Measurements from ENCODE around the gene XRCC6. TPM values are rescaled to one million over a fixed set of nuclear protein-coding genes. Genes with fewer than 3 reads are reported as not detected.

The XRCC6 gene
- total RNA-seq, 1 experiment from 2014 or later = 203 TPM

- H3K27me3 Mint-ChIP-seq (ENCODE audit: insufficient read depth, unreplicated experiment) = no peaks in the 10 kb centered on the region
- BruUV-seq (replicated peaks) = no TSS peak
- no peak overlapping the region for H3K4me3 Mint-ChIP-seq (ENCODE audit: unreplicated experiment)
- no peak for TF ChIP-seq CTCF (IDR thresholded peaks at IDR 0.05; ENCODE audit: unreplicated experiment)
- H3K9me3 Mint-ChIP-seq (ENCODE audit: unreplicated experiment) = no peaks in the 10 kb centered on the region
- no peak overlapping the region for H3K27ac Mint-ChIP-seq (ENCODE audit: low read depth, unreplicated experiment)
- no peak for DNase-seq (ENCODE audit: unreplicated experiment)
- H3K36me3 Mint-ChIP-seq (ENCODE audit: insufficient read depth, unreplicated experiment) = peaks cover 30% of the 10 kb centered on the region
- ChIA-PET POLR2A (interaction anchor here (2.5 kb wide), 1 partner anchor 11 kb away, joined by 10 read pairs; the partner anchor contains the start of gene PMM1), CTCF (no interaction called here)
- intact Hi-C loops (cut with micrococcal nuclease) = no loop called here
- H3K4me1 Mint-ChIP-seq (ENCODE audit: insufficient read depth, unreplicated experiment) = no peaks in the 10 kb centered on the region
Observed at GRCh38 chr22:41578818-41579217, 42.3 kb upstream of the XRCC6 start.

- no TSS peak for BruUV-seq (replicated peaks)
- H3K27me3 Mint-ChIP-seq (ENCODE audit: insufficient read depth, unreplicated experiment) = no peaks in the 10 kb centered on the region
- H3K27ac Mint-ChIP-seq (ENCODE audit: low read depth, unreplicated experiment) = no peak overlapping the region
- CTCF ChIA-PET = interaction anchor here (0.6 kb wide), 1 partner anchor 11 kb away, joined by 5 read pairs; no protein-coding TSS in a partner anchor
- no peak for TF ChIP-seq CTCF (IDR thresholded peaks at IDR 0.05; ENCODE audit: unreplicated experiment)
- DNase-seq (ENCODE audit: unreplicated experiment) = no peak
- H3K4me1 Mint-ChIP-seq (ENCODE audit: insufficient read depth, unreplicated experiment) = no peaks in the 10 kb centered on the region
- no peak overlapping the region for H3K4me3 Mint-ChIP-seq (ENCODE audit: unreplicated experiment)
- H3K36me3 Mint-ChIP-seq (ENCODE audit: insufficient read depth, unreplicated experiment) = peaks cover 34% of the 10 kb centered on the region
- no peaks in the 10 kb centered on the region for H3K9me3 Mint-ChIP-seq (ENCODE audit: unreplicated experiment)
- intact Hi-C loops (cut with micrococcal nuclease) = no loop called here
- POLR2A ChIA-PET = interaction anchor here (2.5 kb wide), 1 partner anchor 10 kb away, joined by 10 read pairs; the partner anchor contains the start of gene PMM1
Observed at GRCh38 chr22:41579297-41579996, 41.6 kb upstream of the XRCC6 start.

GRCh38 chr22:41579997-41580355 is 41.1 kb upstream of the XRCC6 start:
- no peaks in the 10 kb centered on the region for H3K4me1 Mint-ChIP-seq (ENCODE audit: insufficient read depth, unreplicated experiment)
- H3K27ac Mint-ChIP-seq (ENCODE audit: low read depth, unreplicated experiment) = no peak overlapping the region
- H3K36me3 Mint-ChIP-seq (ENCODE audit: insufficient read depth, unreplicated experiment) = peaks cover 39% of the 10 kb centered on the region
- H3K9me3 Mint-ChIP-seq (ENCODE audit: unreplicated experiment) = no peaks in the 10 kb centered on the region
- H3K4me3 Mint-ChIP-seq (ENCODE audit: unreplicated experiment) = no peak overlapping the region
- no peak for TF ChIP-seq CTCF (IDR thresholded peaks at IDR 0.05; ENCODE audit: unreplicated experiment)
- no peak for DNase-seq (ENCODE audit: unreplicated experiment)
- CTCF ChIA-PET = interaction anchor here (0.6 kb wide), 2 partner anchors 12 to 42 kb away, joined by 3 to 5 read pairs; no protein-coding TSS in a partner anchor
- POLR2A ChIA-PET = interaction anchor here (2.5 kb wide), 1 partner anchor 10 kb away, joined by 10 read pairs; the partner anchor contains the start of gene PMM1
- no peaks in the 10 kb centered on the region for H3K27me3 Mint-ChIP-seq (ENCODE audit: insufficient read depth, unreplicated experiment)
- intact Hi-C loops (cut with micrococcal nuclease) = no loop called here
- no TSS peak for BruUV-seq (replicated peaks)

GRCh38 chr22:41582694-41583093 is 38.4 kb upstream of the XRCC6 start:
- no peaks in the 10 kb centered on the region for H3K4me1 Mint-ChIP-seq (ENCODE audit: insufficient read depth, unreplicated experiment)
- no peak for DNase-seq (ENCODE audit: unreplicated experiment)
- no peak for TF ChIP-seq CTCF (IDR thresholded peaks at IDR 0.05; ENCODE audit: unreplicated experiment)
- no peaks in the 10 kb centered on the region for H3K9me3 Mint-ChIP-seq (ENCODE audit: unreplicated experiment)
- no peaks in the 10 kb centered on the region for H3K27me3 Mint-ChIP-seq (ENCODE audit: insufficient read depth, unreplicated experiment)
- ChIA-PET CTCF (no interaction called here), POLR2A (interaction anchor here (0.6 kb wide), 1 partner anchor 742 kb away, joined by 3 read pairs; no protein-coding TSS in a partner anchor)
- BruUV-seq (replicated peaks) = no TSS peak
- no peak overlapping the region for H3K27ac Mint-ChIP-seq (ENCODE audit: low read depth, unreplicated experiment)
- intact Hi-C loops (cut with micrococcal nuclease) = no loop called here
- H3K36me3 Mint-ChIP-seq (ENCODE audit: insufficient read depth, unreplicated experiment) = peaks cover 32% of the 10 kb centered on the region
- no peak overlapping the region for H3K4me3 Mint-ChIP-seq (ENCODE audit: unreplicated experiment)
